Measurements from ENCODE around the gene ABCA2.

ABCA2 gene

GRCh38 chr9:136997371-136997770 is 30.7 kb downstream of the ABCA2 start:
- no peak for DNase-seq (ENCODE audit: low read depth)
- TF ChIP-seq, protein P1, sequence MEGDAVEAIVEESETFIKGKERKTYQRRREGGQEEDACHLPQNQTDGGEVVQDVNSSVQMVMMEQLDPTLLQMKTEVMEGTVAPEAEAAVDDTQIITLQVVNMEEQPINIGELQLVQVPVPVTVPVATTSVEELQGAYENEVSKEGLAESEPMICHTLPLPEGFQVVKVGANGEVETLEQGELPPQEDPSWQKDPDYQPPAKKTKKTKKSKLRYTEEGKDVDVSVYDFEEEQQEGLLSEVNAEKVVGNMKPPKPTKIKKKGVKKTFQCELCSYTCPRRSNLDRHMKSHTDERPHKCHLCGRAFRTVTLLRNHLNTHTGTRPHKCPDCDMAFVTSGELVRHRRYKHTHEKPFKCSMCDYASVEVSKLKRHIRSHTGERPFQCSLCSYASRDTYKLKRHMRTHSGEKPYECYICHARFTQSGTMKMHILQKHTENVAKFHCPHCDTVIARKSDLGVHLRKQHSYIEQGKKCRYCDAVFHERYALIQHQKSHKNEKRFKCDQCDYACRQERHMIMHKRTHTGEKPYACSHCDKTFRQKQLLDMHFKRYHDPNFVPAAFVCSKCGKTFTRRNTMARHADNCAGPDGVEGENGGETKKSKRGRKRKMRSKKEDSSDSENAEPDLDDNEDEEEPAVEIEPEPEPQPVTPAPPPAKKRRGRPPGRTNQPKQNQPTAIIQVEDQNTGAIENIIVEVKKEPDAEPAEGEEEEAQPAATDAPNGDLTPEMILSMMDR (conservative IDR thresholded peaks at IDR 0.05; ENCODE audit: low read depth, low read length): no peak
- H3K4me3 ChIP-seq (ENCODE audit: low read depth, low read length): no peak overlapping the region

DNA sequence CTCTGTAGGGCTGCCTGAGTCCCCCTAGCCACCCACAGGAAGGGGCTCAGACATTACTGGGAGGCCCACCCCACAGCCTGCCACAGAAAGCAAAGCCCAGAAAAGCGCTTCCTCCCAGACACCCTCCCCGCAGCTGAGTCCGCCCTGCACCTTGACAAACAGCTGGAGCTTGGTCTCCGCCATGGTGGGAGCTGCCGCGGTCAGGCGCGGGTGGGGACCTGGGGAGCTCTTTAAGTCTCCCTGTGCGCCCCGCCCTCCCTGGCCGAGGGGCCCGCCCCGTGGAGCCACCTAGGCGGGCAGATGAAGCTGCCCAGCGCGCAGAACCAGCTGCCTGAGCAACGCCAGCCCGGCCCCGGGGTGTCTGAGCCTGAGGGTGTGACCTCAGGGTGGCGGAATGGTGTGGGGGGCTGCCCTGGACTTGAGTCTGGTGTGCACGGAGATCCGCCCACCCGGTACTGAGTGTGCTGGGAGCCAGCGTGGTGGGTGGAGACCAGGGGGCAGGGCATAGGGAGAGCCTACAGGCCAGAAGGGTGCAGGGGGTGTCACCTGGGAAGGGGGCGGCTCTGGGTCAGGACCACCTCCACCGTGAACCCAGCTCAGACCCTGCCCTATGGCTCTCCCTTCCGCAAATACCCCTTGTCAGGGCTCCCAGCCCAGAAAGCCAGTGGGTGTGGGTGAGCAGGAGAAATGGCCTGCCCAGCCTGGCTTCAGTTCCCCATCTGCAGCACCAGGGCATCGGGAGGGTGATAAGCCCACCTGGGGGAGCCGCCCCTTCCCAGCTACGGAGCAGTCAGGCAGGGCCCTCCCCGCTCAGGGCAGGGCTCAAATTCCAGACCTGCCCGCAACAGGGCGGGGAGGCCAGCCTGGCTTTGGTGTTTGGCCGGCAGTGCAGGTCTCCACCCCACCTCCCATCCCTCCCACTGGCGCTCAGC is 31.4 kb downstream of the ABCA2 start, which contains the start of gene CLIC3:
Gene CLIC3, minus strand, starts transcription at position 208 of the 932 bp plus-strand sequence. Its CDS starts 25 bp downstream, at position 183.
- no peak for DNase-seq (ENCODE audit: low read depth)
- TF ChIP-seq, protein P1 (conservative IDR thresholded peaks at IDR 0.05; ENCODE audit: low read depth, low read length): no peak
- H3K4me3 ChIP-seq (ENCODE audit: low read depth, low read length): peak within 1 kb of the TSS; percentile 8

- TF ChIP-seq, protein P1 (conservative IDR thresholded peaks at IDR 0.05; ENCODE audit: low read depth, low read length): no peak
- peak overlapping the region; percentile 8 for H3K4me3 ChIP-seq (ENCODE audit: low read depth, low read length)
- DNase-seq (ENCODE audit: low read depth): no peak
These were observed 32.2 kb downstream of the ABCA2 start for GRCh38 chr9:136995772-136996311.

DNA sequence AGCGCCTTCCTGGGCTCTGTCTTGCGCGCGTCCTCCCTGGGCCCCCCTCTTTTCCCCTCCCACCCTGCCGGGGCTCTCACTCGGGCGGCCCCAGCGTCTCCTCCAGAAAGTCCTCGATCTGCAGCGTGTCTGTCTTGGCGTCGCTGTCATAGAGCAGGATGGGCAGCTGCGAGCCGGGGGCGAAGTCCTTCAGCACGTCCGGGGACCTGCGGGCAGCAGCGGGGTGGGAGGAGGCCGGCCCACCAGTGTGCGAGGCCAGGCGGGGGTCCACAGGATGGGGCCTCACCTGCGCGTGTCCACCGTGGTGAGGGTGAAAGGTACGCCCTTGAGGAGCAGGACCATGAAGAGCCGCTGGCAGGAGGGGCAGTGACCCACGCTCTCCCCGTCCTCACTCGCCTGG is 32.7 kb downstream of the ABCA2 start:
- no peak for DNase-seq (ENCODE audit: low read depth)
- no peak overlapping the region for H3K4me3 ChIP-seq (ENCODE audit: low read depth, low read length)
- TF ChIP-seq, protein P1 (conservative IDR thresholded peaks at IDR 0.05; ENCODE audit: low read depth, low read length): no peak

GRCh38 chr9:136994888-136995230 is 33.2 kb downstream of the ABCA2 start:
- DNase-seq (ENCODE audit: low read depth): no peak
- no peak overlapping the region for H3K4me3 ChIP-seq (ENCODE audit: low read depth, low read length)
- TF ChIP-seq, protein P1 (conservative IDR thresholded peaks at IDR 0.05; ENCODE audit: low read depth, low read length): no peak

- DNase-seq (ENCODE audit: low read depth): no peak
- TF ChIP-seq, protein P1 (conservative IDR thresholded peaks at IDR 0.05; ENCODE audit: low read depth, low read length): no peak
- H3K4me3 ChIP-seq (ENCODE audit: low read depth, low read length): no peak overlapping the region
These were observed 33.7 kb downstream of the ABCA2 start for GRCh38 chr9:136994180-136994887.

Data from choroid plexus epithelial cell (primary cell).